HG02973 (cell line): ENCODE measurements around the gene AGFG2.

Experiments used
- ATAC-seq: cut with Tn5 transposase; IDR thresholded peaks from one replicate; pipeline ENCODE4 v1.9.1; 2021; ENCODE audit warnings: moderate library complexity; ENCODE audit not compliant: unreplicated experiment

Gene AGFG2

DNA sequence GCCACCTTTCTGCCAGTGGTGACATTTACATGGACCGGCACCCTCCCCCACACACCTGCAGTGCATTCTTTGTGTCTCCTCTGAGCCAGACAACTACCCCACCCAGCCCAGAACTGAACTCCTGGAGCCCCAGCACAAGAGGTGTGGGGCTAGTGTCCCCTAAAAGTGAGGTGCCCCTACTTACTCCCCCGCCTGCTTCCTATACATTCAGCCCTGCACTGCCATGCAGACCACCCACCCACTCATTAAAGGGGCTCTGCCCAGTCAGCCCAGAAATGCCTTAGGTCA is 32.8 kb downstream of the AGFG2 start:
- ATAC-seq = no peak

DNA sequence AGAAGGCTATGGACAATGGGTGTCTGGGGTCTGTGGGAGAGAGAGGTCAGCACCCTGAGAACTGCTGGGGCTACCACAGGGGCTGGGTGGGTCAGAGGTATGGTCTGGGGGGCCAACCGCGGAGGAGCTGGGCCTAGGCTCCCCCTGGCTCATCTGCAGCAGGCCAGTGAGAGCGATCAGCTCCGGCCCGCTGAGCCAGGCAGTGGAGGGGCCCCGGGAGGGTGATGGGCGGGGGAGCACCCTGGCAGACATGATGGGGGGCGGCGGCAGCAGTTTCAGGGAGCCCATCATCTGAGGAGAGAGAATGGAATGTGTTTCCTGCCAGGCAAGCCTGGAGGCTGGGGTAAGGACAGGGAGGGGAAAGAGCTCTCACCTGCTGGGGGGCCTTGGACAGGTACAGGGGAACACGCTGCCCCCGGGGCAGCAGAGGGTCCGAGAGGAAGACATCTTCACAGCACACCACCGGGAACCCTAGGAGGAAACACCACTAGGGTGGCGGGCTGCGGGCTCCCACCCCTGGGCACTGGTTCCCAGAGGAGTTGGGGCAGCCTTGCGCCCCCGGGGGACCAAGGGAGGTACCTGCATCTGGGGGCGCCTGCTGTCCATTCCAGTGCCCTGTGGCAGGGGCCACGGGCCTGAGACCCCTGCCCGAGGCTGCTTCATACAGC is 33.4 kb downstream of the AGFG2 start:
- ATAC-seq = no peak

DNA sequence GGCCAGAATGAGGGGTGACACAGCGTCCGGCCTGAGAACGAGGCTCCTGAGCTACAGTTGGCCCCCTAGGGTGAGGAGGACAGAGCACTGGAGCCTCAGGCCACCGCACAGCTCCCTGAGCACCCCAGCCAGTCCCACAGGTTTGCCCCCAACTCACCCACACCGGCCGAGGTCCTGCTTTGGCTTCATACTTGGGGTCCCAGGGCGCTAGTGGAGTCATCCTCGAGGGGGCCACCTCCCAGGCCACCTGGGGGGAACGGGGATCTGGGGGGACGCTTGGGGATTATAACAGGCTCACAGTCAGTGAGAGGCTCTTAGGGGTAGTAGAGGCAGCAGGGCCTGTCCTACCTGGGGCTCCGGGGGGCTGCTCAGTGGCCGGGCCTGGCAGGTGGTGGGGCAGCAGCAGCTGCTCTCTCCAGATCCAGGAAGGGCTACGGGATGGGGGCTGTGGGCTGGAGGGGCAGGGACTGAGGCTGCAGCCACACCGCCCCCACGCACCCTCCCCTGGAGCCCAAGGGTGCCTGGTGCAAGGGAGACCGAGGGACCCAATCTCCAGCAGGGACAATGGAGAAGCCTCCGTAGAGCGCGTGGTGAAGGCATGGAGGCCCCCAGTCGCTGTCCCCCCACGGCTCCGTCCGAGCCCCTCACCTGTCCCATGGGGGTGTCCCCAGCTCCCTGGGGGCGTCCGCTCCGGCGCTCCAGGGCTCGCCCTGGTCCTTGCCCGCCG is 34.1 kb downstream of the AGFG2 start:
- ATAC-seq = no peak

DNA sequence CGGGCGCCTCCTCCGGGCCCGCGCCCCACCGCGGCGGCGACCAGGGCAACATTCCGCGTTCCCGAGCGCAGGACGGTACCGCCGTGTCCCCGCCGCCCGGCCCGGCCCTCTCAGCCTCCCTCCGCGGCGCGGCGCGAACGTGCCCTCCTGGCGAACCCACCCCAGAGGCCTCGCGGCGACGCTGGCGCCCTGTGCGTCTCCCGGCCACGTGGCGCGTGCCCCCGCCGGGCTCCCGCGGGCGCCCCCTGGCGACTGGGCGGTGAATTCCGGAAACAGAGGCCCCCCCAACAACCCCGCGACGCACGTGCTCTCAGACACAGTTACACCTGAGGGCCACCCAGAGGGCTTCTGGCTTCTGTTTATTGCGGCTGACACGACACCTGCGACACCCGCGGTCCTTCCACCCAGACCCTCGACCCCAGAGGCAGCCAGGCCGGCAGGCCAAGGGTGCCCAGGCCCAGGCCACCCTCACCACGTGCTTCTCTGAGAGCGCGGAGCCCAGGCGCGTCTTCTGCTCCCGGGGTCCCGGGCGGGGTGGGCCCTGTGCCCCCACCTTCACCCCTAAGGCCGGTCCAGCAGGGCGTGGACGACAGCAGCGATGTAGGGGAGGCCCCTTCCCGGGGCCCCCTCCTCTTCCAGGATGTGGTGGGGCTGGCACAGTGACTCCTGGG is 34.8 kb downstream of the AGFG2 start, which contains the start of gene SAP25:
SAP25 (minus strand) TSS at position 210 of the 671 bp plus-strand sequence; CDS start at position 52, 158 bp downstream.
- ATAC-seq = no peak

DNA sequence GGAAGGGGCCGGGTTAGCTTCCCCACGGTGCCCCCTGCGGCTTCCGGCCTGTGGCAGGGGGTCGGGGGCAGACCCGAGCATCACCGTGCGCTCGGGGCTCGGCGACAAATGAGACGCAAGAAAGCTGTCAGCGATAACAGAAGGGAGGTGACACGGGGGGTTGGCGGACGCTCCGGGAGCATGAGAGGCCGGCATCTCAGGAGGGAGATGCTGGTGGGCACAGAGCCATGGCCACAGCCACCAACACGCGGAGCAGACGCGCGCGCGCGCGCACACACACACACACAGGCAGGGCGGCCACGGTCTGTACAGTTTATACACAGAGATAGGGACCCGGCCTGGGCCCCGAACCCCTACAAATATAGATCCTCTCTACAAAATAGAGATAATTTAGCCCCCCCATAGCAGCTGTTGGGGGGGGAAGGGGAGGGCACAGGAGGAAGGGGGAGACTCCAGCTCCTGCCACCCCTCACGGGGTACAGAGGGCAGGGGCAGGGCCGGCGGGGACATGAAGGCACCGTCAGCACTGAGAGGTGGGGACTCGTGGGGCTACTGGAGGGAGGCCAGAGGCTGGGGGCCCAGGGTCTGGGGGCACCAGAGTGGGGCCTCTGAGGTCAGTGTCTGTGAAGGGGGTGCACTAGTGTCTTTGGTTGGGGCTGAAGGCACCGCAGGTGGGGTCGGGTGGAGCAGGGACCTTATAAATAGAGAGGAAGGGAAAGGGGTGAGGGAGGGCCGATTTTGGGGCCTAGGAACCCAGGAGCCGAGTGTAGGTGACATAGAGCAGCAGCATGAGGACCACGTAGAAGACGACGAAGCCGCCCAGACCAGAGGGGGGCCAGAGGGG is 35.6 kb downstream of the AGFG2 start:
- ATAC-seq = no peak

DNA sequence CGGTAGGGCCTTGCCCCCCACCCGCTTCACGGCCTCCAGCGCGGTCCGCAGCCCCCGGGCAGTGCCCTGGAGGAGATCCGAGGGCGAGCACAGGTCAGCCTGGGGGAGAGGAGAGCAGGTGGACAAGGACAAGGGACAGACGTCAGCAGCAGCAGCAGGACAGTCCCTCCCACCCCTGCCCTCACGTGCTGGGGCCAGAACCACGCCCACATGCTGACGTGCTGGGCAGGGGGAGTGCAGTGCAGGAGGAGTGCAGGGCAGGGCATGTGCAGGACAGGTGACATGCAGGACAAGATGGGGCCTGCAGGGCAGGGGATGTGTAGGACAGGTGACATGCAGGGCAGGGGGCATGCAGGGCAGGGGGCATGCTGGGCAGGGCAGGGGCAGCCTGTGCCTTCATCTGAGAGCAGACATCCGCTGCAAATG is 36.2 kb downstream of the AGFG2 start:
- no peak for ATAC-seq

DNA sequence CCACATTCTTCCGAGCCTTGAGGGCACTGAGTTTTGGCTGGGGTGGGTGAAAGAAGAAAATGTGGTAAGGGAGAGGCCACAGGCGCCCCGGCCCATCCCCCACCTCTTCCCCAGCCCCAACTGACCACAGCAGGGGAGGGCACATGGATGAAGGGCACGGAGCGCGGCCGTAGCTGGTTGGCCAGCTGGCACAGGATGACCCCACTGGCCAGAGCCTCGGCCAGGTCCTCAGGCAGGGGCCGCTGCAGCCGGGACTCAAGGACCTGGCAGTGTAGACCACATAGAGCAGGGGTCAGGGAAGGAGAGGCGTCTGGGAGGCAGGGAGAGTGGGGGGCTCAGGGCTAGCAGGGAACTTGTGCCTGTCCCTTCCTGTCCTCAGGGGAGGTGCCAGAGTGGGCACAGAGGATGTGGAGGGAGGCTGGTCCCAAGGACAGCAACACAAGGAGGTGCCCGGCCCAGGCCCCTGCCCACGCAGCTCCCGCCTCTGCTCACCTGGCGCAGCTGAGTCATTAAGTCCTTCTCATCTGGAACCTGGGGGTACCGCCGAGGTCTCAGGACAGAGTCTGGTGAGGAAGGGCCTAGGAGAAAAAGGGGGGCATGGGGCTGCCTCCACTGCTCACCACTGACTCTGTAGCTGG is 36.9 kb downstream of the AGFG2 start:
- no peak for ATAC-seq

DNA sequence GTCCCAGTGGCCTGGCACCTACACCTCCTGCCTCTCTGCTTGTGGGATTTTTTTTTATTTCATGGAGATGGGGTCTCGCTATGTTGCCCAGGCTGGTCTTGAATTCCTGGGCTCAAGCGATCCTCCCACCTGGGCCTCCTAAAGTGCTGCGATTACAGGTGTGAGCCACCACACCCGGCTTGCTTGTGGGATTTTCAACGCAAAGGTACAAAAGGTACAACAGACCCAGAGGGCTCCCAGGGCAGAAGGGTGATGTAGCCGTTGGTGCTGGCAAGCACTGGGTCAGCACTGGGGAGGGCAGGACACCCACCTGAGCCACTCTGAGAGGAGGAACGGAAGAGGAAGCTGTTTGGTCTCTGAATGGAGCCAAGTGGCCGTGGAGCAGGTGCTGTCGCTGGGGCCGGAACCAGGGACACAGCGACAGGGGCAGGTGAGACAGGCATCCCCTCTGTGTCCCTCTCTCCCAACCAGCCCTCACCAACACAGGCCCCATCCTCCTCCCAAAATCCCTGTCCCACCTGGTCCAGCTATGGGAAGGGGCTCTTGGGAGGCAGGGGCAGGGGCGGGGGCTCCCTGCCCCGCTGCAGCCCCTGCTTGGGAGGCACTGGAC is 37.5 kb downstream of the AGFG2 start:
- ATAC-seq = no peak

DNA sequence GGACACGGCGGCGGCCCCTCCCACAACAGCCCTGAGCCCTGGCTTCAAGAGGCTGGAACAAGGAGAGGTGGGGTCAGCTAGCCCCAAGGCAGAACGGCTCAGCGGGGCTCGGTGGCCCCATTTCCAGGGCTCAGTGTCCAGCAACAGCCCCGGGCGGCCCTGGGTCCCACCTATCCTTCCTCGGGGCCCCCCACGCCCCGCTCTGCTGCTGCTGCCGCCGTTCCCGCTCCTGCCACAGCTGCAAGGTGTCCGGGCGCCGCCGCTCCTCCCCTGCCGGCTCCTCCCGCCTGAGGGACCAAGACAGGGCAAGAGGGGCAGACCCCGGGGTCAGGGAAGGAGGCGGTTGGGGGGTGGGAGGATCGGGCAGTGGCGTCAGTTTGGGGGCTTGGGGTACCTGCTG is 38.1 kb downstream of the AGFG2 start:
- no peak for ATAC-seq

DNA sequence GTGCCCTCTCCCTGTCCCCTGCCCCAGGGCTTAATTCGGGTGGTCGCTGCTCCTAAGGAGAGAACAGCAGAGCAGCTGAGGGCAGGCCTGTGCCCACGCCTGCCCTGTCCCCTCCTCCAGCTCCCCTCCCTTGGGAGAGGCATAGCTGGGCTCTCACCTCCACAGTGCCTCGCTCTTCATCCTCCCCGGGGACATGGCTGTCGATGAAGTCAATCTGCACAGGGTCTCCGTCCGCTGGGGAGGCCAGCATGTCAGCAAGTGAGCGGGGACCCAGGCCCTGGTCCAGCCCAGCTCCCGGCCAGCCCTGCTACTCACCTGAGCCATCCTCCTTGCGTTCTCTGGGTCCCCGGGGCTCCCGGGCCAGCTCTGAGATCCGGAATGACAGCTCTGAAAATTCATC is 38.5 kb downstream of the AGFG2 start:
- no peak for ATAC-seq

DNA sequence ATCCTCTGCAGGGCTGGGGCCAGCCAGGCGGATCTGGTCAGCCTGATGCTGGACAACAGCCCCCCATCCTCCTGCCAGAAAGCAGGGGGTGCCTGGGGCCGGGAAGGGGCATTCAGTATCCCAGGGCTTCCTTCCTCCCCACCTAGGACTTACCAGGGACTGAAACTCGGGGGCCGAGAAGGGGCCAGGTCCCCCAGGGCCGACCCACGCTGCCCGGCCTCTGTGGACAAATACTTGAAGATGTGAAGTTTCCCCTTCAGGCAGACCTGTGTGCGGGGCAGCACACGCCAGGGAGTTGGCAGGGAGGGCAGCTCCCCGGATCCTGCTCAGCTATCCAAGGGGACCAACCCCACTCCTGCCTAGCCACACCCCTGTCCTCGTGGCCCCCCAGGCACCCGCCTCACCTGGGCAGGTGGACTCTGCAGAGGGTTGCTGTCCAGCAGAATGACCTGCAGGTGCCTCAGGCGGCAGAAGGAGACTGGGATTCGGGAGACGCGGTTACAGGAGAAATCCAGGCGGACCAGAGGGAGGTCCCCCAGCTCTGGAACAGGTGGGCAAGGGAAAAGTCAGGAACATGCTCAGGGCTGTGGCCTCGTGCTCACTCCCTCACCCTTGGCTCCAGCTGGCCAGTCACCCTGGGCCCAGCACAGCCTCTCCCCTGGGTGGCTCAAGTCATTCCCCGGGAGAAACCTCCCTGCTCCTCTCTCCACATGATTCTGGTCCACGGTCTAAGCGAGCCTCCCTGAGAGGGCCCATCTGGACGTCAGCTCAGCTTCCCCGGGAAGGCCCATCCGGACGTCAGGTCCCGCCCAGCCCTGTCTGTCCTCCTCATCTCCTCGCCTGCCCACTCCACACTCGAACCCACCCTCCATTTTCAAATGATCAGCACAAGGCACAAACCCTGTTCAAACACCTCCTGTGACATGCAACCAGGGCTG is 39.5 kb downstream of the AGFG2 start:
- ATAC-seq = no peak

DNA sequence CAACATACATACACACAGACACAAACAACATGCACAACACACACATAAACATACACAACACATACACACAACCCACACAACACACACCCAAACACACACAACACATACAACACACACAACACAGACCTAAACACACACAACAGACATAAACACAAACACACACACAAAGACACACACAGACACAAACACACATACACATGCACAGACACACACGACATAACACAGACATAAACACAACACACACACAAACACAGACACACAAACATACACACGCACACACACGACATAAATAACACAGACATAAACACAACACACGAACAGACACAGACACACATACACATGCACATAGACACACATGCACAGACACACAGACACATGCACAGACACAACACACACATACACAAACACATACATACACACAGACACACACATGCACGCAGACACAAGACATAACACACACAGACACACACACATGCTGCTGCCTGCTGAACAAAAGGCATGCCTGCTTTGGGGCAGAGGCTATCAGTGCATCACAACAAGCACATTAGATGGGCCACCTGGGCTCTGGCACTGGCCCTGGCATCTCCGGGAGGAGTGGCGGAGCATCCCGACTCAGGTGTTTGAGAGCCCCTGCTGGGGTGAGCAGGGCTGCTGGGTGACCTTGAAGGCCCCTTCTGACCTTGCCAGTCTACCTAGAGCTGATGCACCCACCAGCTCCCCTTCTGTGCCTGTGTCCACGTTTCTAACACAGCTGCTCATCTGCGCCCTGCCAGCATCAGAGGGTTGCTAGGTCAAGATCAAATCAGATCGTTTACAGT is 41.7 kb downstream of the AGFG2 start:
- ATAC-seq = no peak

DNA sequence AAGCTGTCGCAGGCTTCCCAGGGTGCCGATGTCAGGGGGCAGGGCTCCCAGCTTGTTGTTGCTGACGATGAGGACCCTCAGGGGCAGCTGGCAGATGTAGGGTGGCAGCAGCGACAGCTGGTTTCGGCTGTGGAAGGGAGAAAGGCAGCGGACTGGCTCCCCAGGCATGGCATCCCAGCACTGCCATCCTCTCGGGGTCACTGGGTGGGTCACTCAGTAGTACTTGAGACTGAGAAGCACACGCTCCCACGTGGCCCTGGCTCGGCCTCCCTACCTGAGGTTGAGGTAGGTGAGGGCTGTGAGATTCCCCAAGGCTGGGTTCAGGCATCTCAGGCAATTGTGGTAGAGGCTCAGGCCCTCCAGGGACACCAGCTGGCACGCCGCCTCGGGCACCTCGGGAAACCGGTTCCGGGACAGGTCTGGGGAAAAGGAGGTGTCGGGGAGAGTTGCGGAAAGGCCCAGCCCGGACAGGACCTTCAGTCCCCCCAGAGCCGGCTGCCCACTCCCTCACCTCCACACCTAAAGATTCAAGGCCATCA is 43.1 kb downstream of the AGFG2 start:
- ATAC-seq = no peak

DNA sequence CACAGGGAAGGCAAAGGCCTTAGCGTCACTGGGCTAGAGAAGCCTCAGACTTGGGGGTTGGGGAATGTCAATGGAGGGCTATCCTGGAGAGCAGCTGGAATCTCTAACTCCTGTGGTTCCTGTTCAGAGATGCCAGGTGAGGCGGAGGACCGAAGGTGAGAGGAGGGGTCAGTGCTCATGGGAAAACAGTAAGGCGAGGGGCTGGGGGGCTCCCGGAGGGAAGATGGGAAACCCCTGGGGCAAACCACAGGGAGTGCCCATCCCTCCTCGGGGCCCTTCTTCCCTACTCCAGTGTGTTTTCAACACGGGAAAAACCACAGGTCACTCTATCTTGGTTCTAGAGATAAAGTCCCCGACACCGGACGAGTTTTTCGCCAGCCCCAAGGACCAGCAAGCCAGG is 43.6 kb downstream of the AGFG2 start:
- no peak for ATAC-seq

DNA sequence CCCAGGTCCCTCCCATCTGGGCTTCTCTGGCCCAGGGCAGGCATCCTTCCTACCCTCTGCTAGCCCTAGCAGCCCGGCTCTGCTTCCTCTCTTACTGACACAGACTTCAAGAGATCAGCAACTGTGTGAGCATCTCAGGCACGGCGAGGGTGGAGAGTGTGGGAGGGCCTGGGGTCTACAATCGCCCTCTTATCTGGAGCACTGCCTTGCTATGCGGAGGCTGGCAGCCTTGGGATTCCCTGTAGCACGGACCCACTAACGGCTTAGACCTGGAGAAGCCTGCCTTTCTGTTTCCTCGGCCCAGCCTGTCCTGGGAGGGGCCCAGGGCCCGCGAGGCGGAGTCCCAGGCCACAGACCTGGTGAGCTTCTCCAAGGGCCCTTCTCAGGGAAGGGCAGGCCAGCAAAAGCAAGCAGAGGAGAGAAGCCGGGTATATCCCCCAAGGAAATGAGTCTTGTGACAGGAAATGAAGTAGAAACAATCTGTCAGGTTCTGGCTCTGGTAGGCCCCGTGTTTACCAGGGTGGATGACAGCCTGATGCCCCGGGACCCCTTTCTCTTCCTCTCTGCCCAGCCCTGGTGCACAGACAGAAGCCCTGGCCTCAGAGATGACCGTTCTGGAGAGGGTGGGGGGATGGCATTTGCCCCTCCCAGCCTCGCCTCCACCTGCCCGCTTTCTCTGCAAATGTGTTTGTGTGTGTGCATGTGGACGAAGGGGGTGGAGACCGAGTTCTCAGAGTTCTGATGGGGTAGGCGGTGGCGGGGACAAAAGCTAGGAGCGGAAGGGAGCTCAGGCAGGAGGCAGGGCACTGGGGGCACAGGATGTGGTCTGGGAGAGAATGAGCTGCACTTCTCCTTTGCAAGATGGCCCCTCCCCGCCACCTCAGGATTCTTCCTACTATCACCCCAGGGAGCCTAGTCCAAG is 44.4 kb downstream of the AGFG2 start:
- ATAC-seq = no peak

DNA sequence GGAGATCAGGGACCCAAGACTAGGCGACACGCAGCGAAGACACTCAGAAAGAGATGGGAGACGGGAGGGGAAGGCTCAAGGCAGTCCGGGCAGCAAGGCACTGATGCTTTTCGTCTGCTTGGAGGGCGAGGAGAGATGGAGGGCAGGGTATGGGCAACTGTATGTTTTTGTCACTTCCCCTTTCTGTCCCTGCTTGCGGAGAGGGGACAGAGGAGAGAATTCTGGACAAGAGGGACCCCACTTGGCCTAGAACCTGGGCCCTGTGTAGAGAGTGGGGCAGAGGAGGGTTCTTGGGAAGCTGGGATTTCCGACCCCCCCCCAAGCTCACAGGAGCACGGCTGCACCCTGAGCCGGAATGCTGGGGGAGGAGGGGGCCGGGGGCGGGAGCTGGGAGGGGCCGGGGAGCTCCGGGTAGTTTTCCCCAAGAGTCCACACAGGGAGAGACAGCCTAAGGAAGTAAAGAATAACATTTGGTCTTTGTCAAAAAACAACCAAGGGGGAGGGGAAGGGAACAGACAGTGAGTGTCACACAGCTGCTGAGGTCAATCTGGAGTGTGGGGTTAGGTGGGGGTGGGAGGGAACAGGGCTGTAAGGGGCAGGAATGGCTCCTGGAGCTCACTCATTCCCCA is 45.2 kb downstream of the AGFG2 start:
- no peak for ATAC-seq
